ENCODE results near the gene GPR142.

- no peak for TF ChIP-seq EZH2 (IDR thresholded peaks at IDR 0.05)
- TF ChIP-seq POLR2AphosphoS5 (IDR thresholded peaks at IDR 0.05; ENCODE audit: borderline replicate concordance, low read depth, low read length) = no peak
Measured at GRCh38 chr17:74419928-74420411, 52.7 kb downstream of the GPR142 start.

Data from SK-N-MC (cell line).